Chondrocyte (in vitro differentiated cells): ENCODE measurements around the gene EOMES. TPM values are rescaled to one million over a fixed set of nuclear protein-coding genes. Genes with fewer than 3 reads are reported as not detected.

Source experiments
- DNase-seq: peaks from one replicate; pipeline ENCODE4 v3.0.0; 2021; ENCODE audit warnings: mixed read lengths, low spot score
- H3K27ac Mint-ChIP-seq: one replicate; pipeline ENCODE4 v1.8.0; 2021; ENCODE audit warnings: mild to moderate bottlenecking, moderate library complexity, mixed read lengths; ENCODE audit not compliant: unreplicated experiment
- H3K27me3 Mint-ChIP-seq: 2 replicates; pipeline ENCODE4 v1.8.0; 2021; ENCODE audit warnings: low read depth, mixed read lengths
- H3K36me3 Mint-ChIP-seq: 2 replicates; pipeline ENCODE4 v1.8.0; 2021; ENCODE audit warnings: low read depth, mixed read lengths
- H3K4me1 Mint-ChIP-seq: 2 replicates; pipeline ENCODE4 v1.8.0; 2021; ENCODE audit warnings: low read depth, mild to moderate bottlenecking, mixed read lengths
- H3K4me3 Mint-ChIP-seq: one replicate; pipeline ENCODE4 v1.8.0; 2021; ENCODE audit warnings: mild to moderate bottlenecking, moderate library complexity, mixed read lengths; ENCODE audit not compliant: unreplicated experiment
- H3K9me3 Mint-ChIP-seq: 2 replicates; pipeline ENCODE4 v1.8.0; 2021; ENCODE audit warnings: low read depth, mixed read lengths
- CTCF ChIP-seq: fragments of 200-600 bp; sonication (generic); IDR thresholded peaks from 2 replicates; pipeline ENCODE4 v1.5.0; 2021; ENCODE audit warnings: antibody characterized with exemption, mild to moderate bottlenecking, moderate library complexity
- total RNA-seq: library from RNA; stranded (reverse); gene quantifications from 3 replicates; pipeline ENCODE4 v1.2.1, GENCODE V29; 2021

Gene EOMES
- total RNA-seq, 1 donor from 2014 or later = not detected

- TF ChIP-seq CTCF = no peak
- H3K9me3 Mint-ChIP-seq = no peaks in the 10 kb centered on the region
- H3K36me3 Mint-ChIP-seq = no peaks in the 10 kb centered on the region
- peaks cover 77% of the 10 kb centered on the region for H3K27me3 Mint-ChIP-seq
- peaks cover 33% of the 10 kb centered on the region for H3K4me1 Mint-ChIP-seq
- H3K4me3 Mint-ChIP-seq = peak overlapping the region; percentile 46
- no peak for DNase-seq
- H3K27ac Mint-ChIP-seq = no peak overlapping the region
Measured at GRCh38 chr3:27729748-27730611, 7.9 kb upstream of the EOMES start.

- no peaks in the 10 kb centered on the region for H3K9me3 Mint-ChIP-seq
- H3K36me3 Mint-ChIP-seq = no peaks in the 10 kb centered on the region
- no peak for DNase-seq
- peaks cover 80% of the 10 kb centered on the region for H3K27me3 Mint-ChIP-seq
- H3K27ac Mint-ChIP-seq = no peak overlapping the region
- H3K4me1 Mint-ChIP-seq = peaks cover 34% of the 10 kb centered on the region
- no peak overlapping the region for H3K4me3 Mint-ChIP-seq
- no peak for TF ChIP-seq CTCF
Measured at GRCh38 chr3:27729325-27729724, 7.2 kb upstream of the EOMES start.

- no peak overlapping the region for H3K27ac Mint-ChIP-seq
- H3K36me3 Mint-ChIP-seq = no peaks in the 10 kb centered on the region
- H3K4me3 Mint-ChIP-seq = peak overlapping the region; percentile 53
- peaks cover 43% of the 10 kb centered on the region for H3K4me1 Mint-ChIP-seq
- no peak for DNase-seq
- no peaks in the 10 kb centered on the region for H3K9me3 Mint-ChIP-seq
- peak; percentile 42 for TF ChIP-seq CTCF
- H3K27me3 Mint-ChIP-seq = peaks cover 85% of the 10 kb centered on the region
Measured at GRCh38 chr3:27728195-27729087, 6.3 kb upstream of the EOMES start.

- Mint-ChIP-seq H3K27ac (no peak overlapping the region), H3K4me3 (no peak overlapping the region), H3K4me1 (peaks cover 59% of the 10 kb centered on the region)
Measured at GRCh38 chr3:27726240-27726639, 4.1 kb upstream of the EOMES start.

More at GRCh38 chr3:27726240-27726639, 4.1 kb upstream of the EOMES start:
- peaks cover 85% of the 10 kb centered on the region for H3K27me3 Mint-ChIP-seq
- no peak for DNase-seq
- no peaks in the 10 kb centered on the region for H3K36me3 Mint-ChIP-seq
- no peaks in the 10 kb centered on the region for H3K9me3 Mint-ChIP-seq
- no peak for TF ChIP-seq CTCF
